ENCODE results near the gene ANO9. TPM values are rescaled to one million over a fixed set of nuclear protein-coding genes. Genes with fewer than 3 reads are reported as not detected.

ANO9 gene
- total RNA-seq, 1 donor from 2014 or later: 1.3 TPM

GRCh38 chr11:419248-420005 is 22.4 kb downstream of the ANO9 start:
- H3K27me3 Mint-ChIP-seq (ENCODE audit: insufficient read depth, low read depth): peaks cover 36% of the 10 kb centered on the region
- Histone ChIP-seq H3K9ac (no peak overlapping the region), H3K4me1 (peaks cover 5% of the 10 kb centered on the region), H3K9me3 (ENCODE audit: low read depth) (no peaks in the 10 kb centered on the region), H3K36me3 (no peaks in the 10 kb centered on the region), H3F3A (ENCODE audit: low read depth) (no peaks in the 10 kb centered on the region), H3K27ac (no peak overlapping the region), H3K27me3 (peaks cover 59% of the 10 kb centered on the region), H3K4me2 (no peak overlapping the region), H3K79me2 (ENCODE audit: low read depth) (no peaks in the 10 kb centered on the region), H2AFZ (replicated peaks) (no peak overlapping the region), H3K4me3 (no peak overlapping the region), H4K20me1 (ENCODE audit: low read depth) (peaks cover 4% of the 10 kb centered on the region)
- no peak overlapping the region for H3K4me3 Mint-ChIP-seq
- no peak overlapping the region for H3K27ac Mint-ChIP-seq
- no peaks in the 10 kb centered on the region for H3K4me1 Mint-ChIP-seq
- peaks cover 2% of the 10 kb centered on the region for H3K9me3 Mint-ChIP-seq
- TF ChIP-seq, protein P1, sequence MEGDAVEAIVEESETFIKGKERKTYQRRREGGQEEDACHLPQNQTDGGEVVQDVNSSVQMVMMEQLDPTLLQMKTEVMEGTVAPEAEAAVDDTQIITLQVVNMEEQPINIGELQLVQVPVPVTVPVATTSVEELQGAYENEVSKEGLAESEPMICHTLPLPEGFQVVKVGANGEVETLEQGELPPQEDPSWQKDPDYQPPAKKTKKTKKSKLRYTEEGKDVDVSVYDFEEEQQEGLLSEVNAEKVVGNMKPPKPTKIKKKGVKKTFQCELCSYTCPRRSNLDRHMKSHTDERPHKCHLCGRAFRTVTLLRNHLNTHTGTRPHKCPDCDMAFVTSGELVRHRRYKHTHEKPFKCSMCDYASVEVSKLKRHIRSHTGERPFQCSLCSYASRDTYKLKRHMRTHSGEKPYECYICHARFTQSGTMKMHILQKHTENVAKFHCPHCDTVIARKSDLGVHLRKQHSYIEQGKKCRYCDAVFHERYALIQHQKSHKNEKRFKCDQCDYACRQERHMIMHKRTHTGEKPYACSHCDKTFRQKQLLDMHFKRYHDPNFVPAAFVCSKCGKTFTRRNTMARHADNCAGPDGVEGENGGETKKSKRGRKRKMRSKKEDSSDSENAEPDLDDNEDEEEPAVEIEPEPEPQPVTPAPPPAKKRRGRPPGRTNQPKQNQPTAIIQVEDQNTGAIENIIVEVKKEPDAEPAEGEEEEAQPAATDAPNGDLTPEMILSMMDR (IDR thresholded peaks at IDR 0.05): no peak
- TF ChIP-seq EZH2 (IDR thresholded peaks at IDR 0.05) (no peak), EZH2phosphoT487 (IDR thresholded peaks at IDR 0.05) (no peak)
- DNase-seq (ENCODE audit: low spot score): no peak
- H3K36me3 Mint-ChIP-seq: no peaks in the 10 kb centered on the region

- no peaks in the 10 kb centered on the region for H3K36me3 Mint-ChIP-seq
- no peak overlapping the region for H3K27ac ChIP-seq
- peaks cover 38% of the 10 kb centered on the region for H3K27me3 Mint-ChIP-seq (ENCODE audit: insufficient read depth, low read depth)
Observed at GRCh38 chr11:418343-419247, 23.2 kb downstream of the ANO9 start.

GRCh38 chr11:417652-418342 is 24.0 kb downstream of the ANO9 start:
- Histone ChIP-seq H2AFZ (replicated peaks) (no peak overlapping the region), H3K27me3 (peaks cover 57% of the 10 kb centered on the region), H3K79me2 (ENCODE audit: low read depth) (no peaks in the 10 kb centered on the region), H3K9ac (no peak overlapping the region), H3K9me3 (ENCODE audit: low read depth) (no peaks in the 10 kb centered on the region), H3K4me3 (peak overlapping the region; percentile 60), H3F3A (ENCODE audit: low read depth) (no peaks in the 10 kb centered on the region), H3K27ac (no peak overlapping the region), H3K4me2 (peak overlapping the region; percentile 92), H3K36me3 (no peaks in the 10 kb centered on the region), H4K20me1 (ENCODE audit: low read depth) (peaks cover 4% of the 10 kb centered on the region), H3K4me1 (peaks cover 5% of the 10 kb centered on the region)
- H3K4me3 Mint-ChIP-seq: peak overlapping the region; percentile 74
- no peak for DNase-seq (ENCODE audit: low spot score)
- peaks cover 40% of the 10 kb centered on the region for H3K27me3 Mint-ChIP-seq (ENCODE audit: insufficient read depth, low read depth)
- TF ChIP-seq, protein P1 (IDR thresholded peaks at IDR 0.05): no peak
- TF ChIP-seq EZH2 (IDR thresholded peaks at IDR 0.05) (no peak), EZH2phosphoT487 (IDR thresholded peaks at IDR 0.05) (no peak)
- peaks cover 2% of the 10 kb centered on the region for H3K9me3 Mint-ChIP-seq
- no peaks in the 10 kb centered on the region for H3K4me1 Mint-ChIP-seq
- H3K27ac Mint-ChIP-seq: no peak overlapping the region
- H3K36me3 Mint-ChIP-seq: no peaks in the 10 kb centered on the region

More at GRCh38 chr11:418343-419247, 23.2 kb downstream of the ANO9 start:
- Histone ChIP-seq H3K4me2 (no peak overlapping the region), H3K4me3 (no peak overlapping the region), H3F3A (ENCODE audit: low read depth) (no peaks in the 10 kb centered on the region), H3K36me3 (no peaks in the 10 kb centered on the region), H3K27me3 (peaks cover 57% of the 10 kb centered on the region), H3K79me2 (ENCODE audit: low read depth) (no peaks in the 10 kb centered on the region), H4K20me1 (ENCODE audit: low read depth) (peaks cover 4% of the 10 kb centered on the region), H2AFZ (replicated peaks) (no peak overlapping the region), H3K9ac (no peak overlapping the region), H3K9me3 (ENCODE audit: low read depth) (no peaks in the 10 kb centered on the region), H3K4me1 (peaks cover 5% of the 10 kb centered on the region)
- no peak overlapping the region for H3K4me3 Mint-ChIP-seq
- TF ChIP-seq EZH2phosphoT487 (IDR thresholded peaks at IDR 0.05) (no peak), EZH2 (IDR thresholded peaks at IDR 0.05) (no peak)
- TF ChIP-seq, protein P1 (IDR thresholded peaks at IDR 0.05): no peak
- no peak for DNase-seq (ENCODE audit: low spot score)
- peak overlapping the region; percentile 74 for H3K27ac Mint-ChIP-seq
- H3K4me1 Mint-ChIP-seq: no peaks in the 10 kb centered on the region
- H3K9me3 Mint-ChIP-seq: peaks cover 2% of the 10 kb centered on the region
